Measurements from ENCODE around the gene ABO.
A peak's percentile ranks its signal among the peaks of the same experiment; 100 is the strongest.

ABO gene

GRCh38 chr9:133250741-133251170, 24.2 kb downstream of the ABO start:
- TF ChIP-seq EP300 (IDR thresholded peaks at IDR 0.05; ENCODE audit: borderline replicate concordance) (no peak), YY1 (IDR thresholded peaks at IDR 0.05; ENCODE audit: low read depth) (no peak), ZBTB7A (IDR thresholded peaks at IDR 0.05; ENCODE audit: low read depth) (peak; percentile 98), NFIC (IDR thresholded peaks at IDR 0.05) (peak; percentile 16; the same call in 1 of the 2 replicates), CREB1 (IDR thresholded peaks at IDR 0.05; ENCODE audit: low read depth) (no peak), RAD21 (IDR thresholded peaks at IDR 0.05; ENCODE audit: low read depth) (no peak), EGR1 (IDR thresholded peaks at IDR 0.05) (no peak), FOXM1 (IDR thresholded peaks at IDR 0.05; ENCODE audit: borderline replicate concordance, low read depth) (no peak), TEAD4 (IDR thresholded peaks at IDR 0.05) (no peak), CEBPB (IDR thresholded peaks at IDR 0.05) (no peak), TCF12 (IDR thresholded peaks at IDR 0.05; ENCODE audit: low read depth) (no peak), TAF1 (IDR thresholded peaks at IDR 0.05; ENCODE audit: low read depth) (no peak)
- TF ChIP-seq, protein P1, sequence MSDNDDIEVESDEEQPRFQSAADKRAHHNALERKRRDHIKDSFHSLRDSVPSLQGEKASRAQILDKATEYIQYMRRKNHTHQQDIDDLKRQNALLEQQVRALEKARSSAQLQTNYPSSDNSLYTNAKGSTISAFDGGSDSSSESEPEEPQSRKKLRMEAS (IDR thresholded peaks at IDR 0.05) = no peak
- TF ChIP-seq, protein P2, sequence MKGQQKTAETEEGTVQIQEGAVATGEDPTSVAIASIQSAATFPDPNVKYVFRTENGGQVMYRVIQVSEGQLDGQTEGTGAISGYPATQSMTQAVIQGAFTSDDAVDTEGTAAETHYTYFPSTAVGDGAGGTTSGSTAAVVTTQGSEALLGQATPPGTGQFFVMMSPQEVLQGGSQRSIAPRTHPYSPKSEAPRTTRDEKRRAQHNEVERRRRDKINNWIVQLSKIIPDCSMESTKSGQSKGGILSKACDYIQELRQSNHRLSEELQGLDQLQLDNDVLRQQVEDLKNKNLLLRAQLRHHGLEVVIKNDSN (IDR thresholded peaks at IDR 0.05) = no peak
- TF ChIP-seq, protein P3, sequence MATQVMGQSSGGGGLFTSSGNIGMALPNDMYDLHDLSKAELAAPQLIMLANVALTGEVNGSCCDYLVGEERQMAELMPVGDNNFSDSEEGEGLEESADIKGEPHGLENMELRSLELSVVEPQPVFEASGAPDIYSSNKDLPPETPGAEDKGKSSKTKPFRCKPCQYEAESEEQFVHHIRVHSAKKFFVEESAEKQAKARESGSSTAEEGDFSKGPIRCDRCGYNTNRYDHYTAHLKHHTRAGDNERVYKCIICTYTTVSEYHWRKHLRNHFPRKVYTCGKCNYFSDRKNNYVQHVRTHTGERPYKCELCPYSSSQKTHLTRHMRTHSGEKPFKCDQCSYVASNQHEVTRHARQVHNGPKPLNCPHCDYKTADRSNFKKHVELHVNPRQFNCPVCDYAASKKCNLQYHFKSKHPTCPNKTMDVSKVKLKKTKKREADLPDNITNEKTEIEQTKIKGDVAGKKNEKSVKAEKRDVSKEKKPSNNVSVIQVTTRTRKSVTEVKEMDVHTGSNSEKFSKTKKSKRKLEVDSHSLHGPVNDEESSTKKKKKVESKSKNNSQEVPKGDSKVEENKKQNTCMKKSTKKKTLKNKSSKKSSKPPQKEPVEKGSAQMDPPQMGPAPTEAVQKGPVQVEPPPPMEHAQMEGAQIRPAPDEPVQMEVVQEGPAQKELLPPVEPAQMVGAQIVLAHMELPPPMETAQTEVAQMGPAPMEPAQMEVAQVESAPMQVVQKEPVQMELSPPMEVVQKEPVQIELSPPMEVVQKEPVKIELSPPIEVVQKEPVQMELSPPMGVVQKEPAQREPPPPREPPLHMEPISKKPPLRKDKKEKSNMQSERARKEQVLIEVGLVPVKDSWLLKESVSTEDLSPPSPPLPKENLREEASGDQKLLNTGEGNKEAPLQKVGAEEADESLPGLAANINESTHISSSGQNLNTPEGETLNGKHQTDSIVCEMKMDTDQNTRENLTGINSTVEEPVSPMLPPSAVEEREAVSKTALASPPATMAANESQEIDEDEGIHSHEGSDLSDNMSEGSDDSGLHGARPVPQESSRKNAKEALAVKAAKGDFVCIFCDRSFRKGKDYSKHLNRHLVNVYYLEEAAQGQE (IDR thresholded peaks at IDR 0.05; ENCODE audit: low read depth) = no peak

DNA sequence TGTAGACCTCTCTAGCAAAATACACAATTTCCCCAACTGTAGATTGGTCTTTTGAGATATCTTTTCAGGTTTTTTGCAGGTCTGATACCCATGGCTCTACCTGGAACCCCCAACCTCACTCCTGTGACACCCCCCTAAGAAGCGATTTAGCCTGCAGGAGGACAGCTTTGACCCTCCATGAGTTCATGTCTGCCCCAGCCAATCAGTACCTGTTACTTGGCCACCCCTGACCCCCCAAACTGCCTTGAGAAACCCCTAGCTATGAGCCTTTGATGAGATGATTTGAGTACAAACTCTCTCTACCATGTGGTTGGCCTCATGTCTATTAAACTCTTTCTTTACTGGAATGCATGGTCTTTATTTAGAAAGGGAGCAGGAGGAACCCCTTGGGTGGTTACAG, 25.7 kb downstream of the ABO start:
- no peak for TF ChIP-seq EP300 (IDR thresholded peaks at IDR 0.05; ENCODE audit: borderline replicate concordance)
- no peak for TF ChIP-seq ZBTB7A (IDR thresholded peaks at IDR 0.05; ENCODE audit: low read depth)
- no peak for TF ChIP-seq TCF12 (IDR thresholded peaks at IDR 0.05; ENCODE audit: low read depth)
- TF ChIP-seq TEAD4 (IDR thresholded peaks at IDR 0.05) = no peak
- no peak for TF ChIP-seq EGR1 (IDR thresholded peaks at IDR 0.05)
- no peak for TF ChIP-seq TAF1 (IDR thresholded peaks at IDR 0.05; ENCODE audit: low read depth)
- TF ChIP-seq YY1 (IDR thresholded peaks at IDR 0.05; ENCODE audit: low read depth) = no peak
- no peak for TF ChIP-seq RAD21 (IDR thresholded peaks at IDR 0.05; ENCODE audit: low read depth)
- no peak for TF ChIP-seq CREB1 (IDR thresholded peaks at IDR 0.05; ENCODE audit: low read depth)
- TF ChIP-seq, protein P3 (IDR thresholded peaks at IDR 0.05; ENCODE audit: low read depth) = no peak
- no peak for TF ChIP-seq CEBPB (IDR thresholded peaks at IDR 0.05)
- no peak for TF ChIP-seq NFIC (IDR thresholded peaks at IDR 0.05)
- TF ChIP-seq, protein P2 (IDR thresholded peaks at IDR 0.05) = no peak
- TF ChIP-seq, protein P1 (IDR thresholded peaks at IDR 0.05) = no peak
- TF ChIP-seq FOXM1 (IDR thresholded peaks at IDR 0.05; ENCODE audit: borderline replicate concordance, low read depth) = no peak

DNA sequence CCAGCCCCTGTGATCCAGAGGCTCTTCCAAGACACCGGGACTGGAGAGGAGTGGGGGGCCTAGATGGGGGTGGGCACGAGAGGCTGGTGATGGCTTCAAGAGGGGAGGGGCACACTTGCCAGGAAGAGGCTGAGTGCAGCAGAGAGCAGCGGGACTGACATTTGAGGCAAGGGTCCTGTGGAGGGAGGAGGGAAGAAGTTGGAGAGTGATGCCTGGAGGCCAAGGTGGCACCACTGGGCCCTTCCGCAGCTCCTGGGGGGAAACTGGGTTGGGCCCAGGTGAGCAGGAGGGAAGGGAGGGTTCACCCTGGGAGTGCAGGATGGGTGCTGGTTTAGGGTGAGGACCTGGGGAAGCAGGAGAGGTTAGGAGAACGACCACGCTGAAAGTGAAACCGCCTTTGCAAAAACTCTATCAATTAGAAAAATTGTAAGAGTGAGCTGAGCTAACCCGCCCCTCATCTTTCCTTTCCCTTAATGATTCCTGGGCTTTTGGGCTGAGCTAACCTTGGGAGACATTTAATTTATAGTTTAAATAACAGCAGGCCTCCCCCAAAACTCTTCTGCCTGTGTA, 26.2 kb downstream of the ABO start:
- no peak for TF ChIP-seq EGR1 (IDR thresholded peaks at IDR 0.05)
- TF ChIP-seq TEAD4 (IDR thresholded peaks at IDR 0.05) = no peak
- TF ChIP-seq, protein P1 (IDR thresholded peaks at IDR 0.05) = no peak
- TF ChIP-seq, protein P3 (IDR thresholded peaks at IDR 0.05; ENCODE audit: low read depth) = no peak
- no peak for TF ChIP-seq TCF12 (IDR thresholded peaks at IDR 0.05; ENCODE audit: low read depth)
- TF ChIP-seq, protein P2 (IDR thresholded peaks at IDR 0.05) = no peak
- no peak for TF ChIP-seq FOXM1 (IDR thresholded peaks at IDR 0.05; ENCODE audit: borderline replicate concordance, low read depth)
- TF ChIP-seq EP300 (IDR thresholded peaks at IDR 0.05; ENCODE audit: borderline replicate concordance) = no peak
- no peak for TF ChIP-seq RAD21 (IDR thresholded peaks at IDR 0.05; ENCODE audit: low read depth)
- no peak for TF ChIP-seq TAF1 (IDR thresholded peaks at IDR 0.05; ENCODE audit: low read depth)
- no peak for TF ChIP-seq CEBPB (IDR thresholded peaks at IDR 0.05)
- TF ChIP-seq CREB1 (IDR thresholded peaks at IDR 0.05; ENCODE audit: low read depth) = no peak
- TF ChIP-seq YY1 (IDR thresholded peaks at IDR 0.05; ENCODE audit: low read depth) = no peak
- TF ChIP-seq NFIC (IDR thresholded peaks at IDR 0.05) = no peak
- TF ChIP-seq ZBTB7A (IDR thresholded peaks at IDR 0.05; ENCODE audit: low read depth) = no peak
